Measurements from ENCODE around the gene LAMA1.

LAMA1 gene

GRCh38 chr18:7020995-7021777 lies 96.4 kb downstream of the LAMA1 start:
- no peak for TF ChIP-seq CTCF (IDR thresholded peaks at IDR 0.05)
- Histone ChIP-seq H3K79me2 (no peaks in the 10 kb centered on the region), H3K36me3 (ENCODE audit: control insufficient read depth, insufficient read depth, low read length) (no peaks in the 10 kb centered on the region), H3K4me3 (ENCODE audit: low read depth, low read length) (no peak overlapping the region), H3K4me2 (ENCODE audit: low read length) (no peak overlapping the region), H3K27me3 (ENCODE audit: control insufficient read depth, insufficient read depth, low read length) (no peaks in the 10 kb centered on the region), H2AFZ (no peak overlapping the region), H3K4me1 (no peaks in the 10 kb centered on the region), H3K9ac (no peak overlapping the region), H3K9me3 (ENCODE audit: control insufficient read depth, low read length) (no peaks in the 10 kb centered on the region), H3K27ac (no peak overlapping the region)

GRCh38 chr18:7017013-7017412 lies 100.6 kb downstream of the LAMA1 start:
- Histone ChIP-seq H3K36me3 (ENCODE audit: control insufficient read depth, insufficient read depth, low read length) (no peaks in the 10 kb centered on the region), H3K79me2 (no peaks in the 10 kb centered on the region), H3K27me3 (ENCODE audit: control insufficient read depth, insufficient read depth, low read length) (no peaks in the 10 kb centered on the region), H3K9ac (no peak overlapping the region), H3K9me3 (ENCODE audit: control insufficient read depth, low read length) (no peaks in the 10 kb centered on the region), H2AFZ (no peak overlapping the region), H3K4me2 (ENCODE audit: low read length) (no peak overlapping the region), H3K27ac (no peak overlapping the region), H3K4me1 (no peaks in the 10 kb centered on the region), H3K4me3 (ENCODE audit: low read depth, low read length) (no peak overlapping the region)
- TF ChIP-seq CTCF (IDR thresholded peaks at IDR 0.05): no peak

GRCh38 chr18:7011142-7011541 lies 106.5 kb downstream of the LAMA1 start:
- H3K36me3 ChIP-seq (ENCODE audit: control insufficient read depth, insufficient read depth, low read length): no peaks in the 10 kb centered on the region
- no peak for TF ChIP-seq CTCF (IDR thresholded peaks at IDR 0.05)
- H3K27ac ChIP-seq: no peak overlapping the region
- no peak overlapping the region for H2AFZ ChIP-seq
- no peaks in the 10 kb centered on the region for H3K79me2 ChIP-seq
- H3K27me3 ChIP-seq (ENCODE audit: control insufficient read depth, insufficient read depth, low read length): no peaks in the 10 kb centered on the region
- H3K4me2 ChIP-seq (ENCODE audit: low read length): no peak overlapping the region
- H3K4me3 ChIP-seq (ENCODE audit: low read depth, low read length): no peak overlapping the region
- no peaks in the 10 kb centered on the region for H3K9me3 ChIP-seq (ENCODE audit: control insufficient read depth, low read length)
- H3K9ac ChIP-seq: no peak overlapping the region
- no peaks in the 10 kb centered on the region for H3K4me1 ChIP-seq

GRCh38 chr18:7004009-7004408 lies 113.6 kb downstream of the LAMA1 start:
- no peaks in the 10 kb centered on the region for H3K79me2 ChIP-seq
- no peaks in the 10 kb centered on the region for H3K36me3 ChIP-seq (ENCODE audit: control insufficient read depth, insufficient read depth, low read length)
- no peak overlapping the region for H3K4me2 ChIP-seq (ENCODE audit: low read length)
- no peak overlapping the region for H3K9ac ChIP-seq
- H3K27ac ChIP-seq: no peak overlapping the region
- H3K4me1 ChIP-seq: no peaks in the 10 kb centered on the region
- TF ChIP-seq CTCF (IDR thresholded peaks at IDR 0.05): no peak
- no peaks in the 10 kb centered on the region for H3K27me3 ChIP-seq (ENCODE audit: control insufficient read depth, insufficient read depth, low read length)
- H3K4me3 ChIP-seq (ENCODE audit: low read depth, low read length): no peak overlapping the region
- no peaks in the 10 kb centered on the region for H3K9me3 ChIP-seq (ENCODE audit: control insufficient read depth, low read length)
- H2AFZ ChIP-seq: no peak overlapping the region

GRCh38 chr18:7002107-7002506 lies 115.5 kb downstream of the LAMA1 start:
- no peaks in the 10 kb centered on the region for H3K27me3 ChIP-seq (ENCODE audit: control insufficient read depth, insufficient read depth, low read length)
- H3K27ac ChIP-seq: no peak overlapping the region
- H3K9ac ChIP-seq: no peak overlapping the region
- no peak overlapping the region for H3K4me2 ChIP-seq (ENCODE audit: low read length)
- no peak overlapping the region for H2AFZ ChIP-seq
- no peaks in the 10 kb centered on the region for H3K4me1 ChIP-seq
- no peak overlapping the region for H3K4me3 ChIP-seq (ENCODE audit: low read depth, low read length)
- no peaks in the 10 kb centered on the region for H3K79me2 ChIP-seq
- no peaks in the 10 kb centered on the region for H3K36me3 ChIP-seq (ENCODE audit: control insufficient read depth, insufficient read depth, low read length)
- no peak for TF ChIP-seq CTCF (IDR thresholded peaks at IDR 0.05)
- no peaks in the 10 kb centered on the region for H3K9me3 ChIP-seq (ENCODE audit: control insufficient read depth, low read length)
